Heart right ventricle (tissue), 16 donors: Measurements from ENCODE around the gene CGB8. TPM values are rescaled to one million over a fixed set of nuclear protein-coding genes. Genes with fewer than 3 reads are reported as not detected.
A peak's percentile ranks its signal among the peaks of the same experiment; 100 is the strongest.
"Not testable (repeated sequence)": the region's sequence is repeated elsewhere in the genome, so short reads cannot be mapped to it uniquely, and the experiment has no call there.

Experiments used
- ATAC-seq, 8 donors: fragments of 200-7000 bp; cut with Tn5 transposase; one replicate each; pipeline ENCODE4 v1.9.1; 2020; ENCODE audit warnings: mild to moderate bottlenecking in 8 of 8, moderate library complexity in 8 of 8, moderate number of reproducible peaks in 1 of 8
- DNase-seq, 2 donors: peaks; one replicate each; pipeline ENCODE4 v3.0.0-alpha.2; 2020
- H3K27ac ChIP-seq, 10 donors: fragments of 200-600 bp; sonication (generic) in 2 of 10; one replicate each; pipeline versions ENCODE4 v1.5.0 to v1.8.0; 2020 to 2022; ENCODE audit warnings: mild to moderate bottlenecking in 3 of 10
- H3K27me3 ChIP-seq, 7 donors: fragments of 200-600 bp; one replicate each; pipeline ENCODE4 v1.8.0; 2021 to 2022; ENCODE audit warnings: mild to moderate bottlenecking in 2 of 7
- H3K36me3 ChIP-seq, 9 donors: fragments of 200-600 bp; sonication (generic) in 1 of 9; one replicate each; pipeline versions ENCODE4 v1.5.0 to v1.8.0; 2020 to 2022; ENCODE audit warnings: mild to moderate bottlenecking in 2 of 9
- H3K4me1 ChIP-seq, 9 donors: fragments of 200-600 bp; sonication (generic) in 1 of 9; one replicate each; pipeline versions ENCODE4 v1.5.0 to v1.8.0; 2020 to 2022; ENCODE audit warnings: mild to moderate bottlenecking in 4 of 9
- H3K4me3 ChIP-seq, 10 donors: fragments of 200-600 bp; sonication (generic) in 2 of 10; one replicate each; pipeline versions ENCODE4 v1.5.0 to v1.8.0; 2020 to 2022; ENCODE audit warnings: mild to moderate bottlenecking in 7 of 10, moderate library complexity in 2 of 10
- H3K9me3 ChIP-seq, 11 donors: fragments of 200-600 bp in 10 of 11; sonication (generic) in 2 of 11; one replicate each; pipeline versions ENCODE4 v1.5.0 to v1.8.0; 2013 to 2022; ENCODE audit warnings: mild to moderate bottlenecking in 2 of 11, control low read depth in 1 of 11, moderate library complexity in 1 of 11
- CTCF ChIP-seq, 9 donors: fragments of 200-600 bp; sonication (generic) in 2 of 9; IDR thresholded peaks; one replicate each; pipeline versions ENCODE4 v1.5.0 to v1.8.0; 2021 to 2022; ENCODE audit warnings: antibody characterized with exemption in 9 of 9, mild to moderate bottlenecking in 5 of 9, moderate library complexity in 1 of 9
- WGBS, 2 donors: extraction: QIAGEN DNeasy Blood & Tissue Kit; methylation state at CpG; one replicate each; pipeline ENCODE4 v1.1.7; 2013; ENCODE audit warnings: inconsistent platforms in 1 of 2; 5-methylcytosine and 5-hydroxymethylcytosine counted together
- intact Hi-C, 10 donors: fragments of 100-400 bp; cut with DNase I; formaldehyde crosslinking; loops; one replicate each; pipeline versions ENCODE4 v1.11.1 to v1.14.2; 2022
- long read RNA-seq, 3 donors: library from polyadenylated mRNA; unstranded; transcript quantifications; one replicate each; pipeline ENCODE4 v2.0.0, GENCODE V29; 2020 to 2021
- polyA plus RNA-seq, 2 donors: library from polyadenylated mRNA; stranded (reverse); fragments of 200-250 nt; gene quantifications; one replicate each; pipeline ENCODE4 v1.2.3, GENCODE V29; 2013
- total RNA-seq, 10 donors: library from RNA; stranded (reverse); fragmentation: NEBNext Ultra II Directional in 3 of 10; extraction: Animal tissue kit (Norgen Biotek cat#: 25700) in 3 of 10; gene quantifications; one replicate each; pipeline versions ENCODE4 v1.2.1 to v1.2.4, GENCODE V29; 2021 to 2023
- donor health status: Arrhythmogenic right ventricular cardiomyopathy.
- donor health status: ischemic (EF 13 %, LVEDD 7.1; RV severe dilation, severe dysfunction).
- donor health status: healthy with polysubstance abuse.
- donor health status: DM: no; HTN: yes; CAD: no.
- donor health status: DM: no; HTN: no; CAD: no.
- donor health status: ischemic (EF 25% LVEDD 6.9; RV normal size, moderate dysfunction).
- donor health status: ischemic (EF 25% LVEDD 5.7; RV mildly dilated, moderate dysfunction).
- donor health status: healthy.
- donor health status: DM: yes; HTN: yes; CAD: no.
- donor health status: Ischemic cardiomyopathy.
- donor health status: ischemic (EF 35%, LVEDD 5.7; RV mildly dilated, moderate dysfunction).
- donor health status: nonischemic (EF 11% LVEDD 7.7; RV severe dilation, severe dysfunction).
- donor health status: DM: yes; HTN: yes; CAD: no.
- donor health status: PGD.
- donor health status: ischemic (EF 29% LVEDD 5.4; RV normal size, mild dysfunction).
- donor health status: nonischemic (EF 23%, LVEDD 6.1; RV moderate dilation, normal function).

CGB8 gene
- total RNA-seq, result not detected
- polyA plus RNA-seq, result not detected
- long read RNA-seq, donor 1, result 0 reads
- long read RNA-seq, donor 2, result 0 reads
- long read RNA-seq, donor 3, result 0 reads

GRCh38 chr19:49049011-49049410, at the start of gene CGB8:
TSS of gene CGB8 (minus strand) at chr19:49049111. CDS start at chr19:49048739, 372 bp downstream.
- H3K27me3 ChIP-seq, H3K27ac ChIP-seq, ATAC-seq, intact Hi-C loops, H3K4me1 ChIP-seq, H3K4me3 ChIP-seq, DNase-seq, H3K9me3 ChIP-seq, H3K36me3 ChIP-seq: not testable (repeated sequence)
- 62 to 75% methylated on average over 10 of the region's 12 CpGs for WGBS, 2 donors

GRCh38 chr19:49097453-49098288, 48.8 kb upstream of the CGB8 start:
- DNase-seq (peak; percentile 55 to 56), ATAC-seq (peak; percentile 28 to 79 (median 62))
- H3K27ac ChIP-seq, result no peak overlapping the region
- H3K4me3 ChIP-seq, result no peak overlapping the region
- peaks cover 7 to 50% (median 17%) of the 10 kb centered on the region in 9 donors for H3K4me1 ChIP-seq
- 46 to 48% methylated on average over 8 of the region's 8 CpGs for WGBS, 2 donors
- intact Hi-C loops, result loop anchor here (1.0 to 5.0 kb wide), 9 partner anchors 45 to 111 kb away; no protein-coding TSS in a partner anchor
- no peaks in the 10 kb centered on the region for H3K9me3 ChIP-seq
- H3K36me3 ChIP-seq, result peaks cover 0 to 100% (median 42%) of the 10 kb centered on the region in 9 donors
- peak; percentile 97 to 100 (median 99) for TF ChIP-seq CTCF (IDR thresholded peaks at IDR 0.05)
- H3K27me3 ChIP-seq, result no peaks in the 10 kb centered on the region

GRCh38 chr19:49094505-49095482, 45.9 kb upstream of the CGB8 start:
- no peaks in the 10 kb centered on the region for H3K9me3 ChIP-seq
- peak; percentile 48 to 73 for DNase-seq
- ATAC-seq, result peak; percentile 83 to 96 (median 90)
- peaks cover 7 to 50% (median 17%) of the 10 kb centered on the region in 9 donors for H3K4me1 ChIP-seq
- H3K27me3 ChIP-seq, result no peaks in the 10 kb centered on the region
- intact Hi-C loops, result loop anchor here (5.0 kb wide), 4 partner anchors 48 to 113 kb away; no protein-coding TSS in a partner anchor
- peaks cover 0 to 100% (median 51%) of the 10 kb centered on the region in 9 donors for H3K36me3 ChIP-seq
- TF ChIP-seq CTCF (IDR thresholded peaks at IDR 0.05), result no peak
- H3K4me3 ChIP-seq, result no peak overlapping the region
- H3K27ac ChIP-seq, result peak overlapping the region in 7 of 10 donors; percentile 20 to 68 (median 43)
- 56 to 62% methylated on average over 23 of the region's 23 CpGs for WGBS, 2 donors

- WGBS, 2 donors, result 89 to 93% methylated on average over 6 of the region's 6 CpGs
- ATAC-seq (no peak), DNase-seq (no peak)
- no peaks in the 10 kb centered on the region for H3K27me3 ChIP-seq
- no peak overlapping the region for H3K27ac ChIP-seq
- no peak for TF ChIP-seq CTCF (IDR thresholded peaks at IDR 0.05)
- intact Hi-C loops, result no loop called here
- peaks cover 7 to 59% (median 20%) of the 10 kb centered on the region in 9 donors for H3K4me1 ChIP-seq
- no peak overlapping the region for H3K4me3 ChIP-seq
- H3K36me3 ChIP-seq, result peaks cover 0 to 100% (median 42%) of the 10 kb centered on the region in 9 donors
- H3K9me3 ChIP-seq, result no peaks in the 10 kb centered on the region
Observed at GRCh38 chr19:49092686-49093085, 43.8 kb upstream of the CGB8 start.
